ENCODE measurements around the gene HID1. TPM values are rescaled to one million over a fixed set of nuclear protein-coding genes. Genes with fewer than 3 reads are reported as not detected.
A peak's percentile ranks its signal among the peaks of the same experiment; 100 is the strongest.

The HID1 gene
- total and polyA plus RNA-seq, 2 of the 4 experiments (the other 2 are of a cell fraction), result 0.18 to 1.7 TPM

DNA sequence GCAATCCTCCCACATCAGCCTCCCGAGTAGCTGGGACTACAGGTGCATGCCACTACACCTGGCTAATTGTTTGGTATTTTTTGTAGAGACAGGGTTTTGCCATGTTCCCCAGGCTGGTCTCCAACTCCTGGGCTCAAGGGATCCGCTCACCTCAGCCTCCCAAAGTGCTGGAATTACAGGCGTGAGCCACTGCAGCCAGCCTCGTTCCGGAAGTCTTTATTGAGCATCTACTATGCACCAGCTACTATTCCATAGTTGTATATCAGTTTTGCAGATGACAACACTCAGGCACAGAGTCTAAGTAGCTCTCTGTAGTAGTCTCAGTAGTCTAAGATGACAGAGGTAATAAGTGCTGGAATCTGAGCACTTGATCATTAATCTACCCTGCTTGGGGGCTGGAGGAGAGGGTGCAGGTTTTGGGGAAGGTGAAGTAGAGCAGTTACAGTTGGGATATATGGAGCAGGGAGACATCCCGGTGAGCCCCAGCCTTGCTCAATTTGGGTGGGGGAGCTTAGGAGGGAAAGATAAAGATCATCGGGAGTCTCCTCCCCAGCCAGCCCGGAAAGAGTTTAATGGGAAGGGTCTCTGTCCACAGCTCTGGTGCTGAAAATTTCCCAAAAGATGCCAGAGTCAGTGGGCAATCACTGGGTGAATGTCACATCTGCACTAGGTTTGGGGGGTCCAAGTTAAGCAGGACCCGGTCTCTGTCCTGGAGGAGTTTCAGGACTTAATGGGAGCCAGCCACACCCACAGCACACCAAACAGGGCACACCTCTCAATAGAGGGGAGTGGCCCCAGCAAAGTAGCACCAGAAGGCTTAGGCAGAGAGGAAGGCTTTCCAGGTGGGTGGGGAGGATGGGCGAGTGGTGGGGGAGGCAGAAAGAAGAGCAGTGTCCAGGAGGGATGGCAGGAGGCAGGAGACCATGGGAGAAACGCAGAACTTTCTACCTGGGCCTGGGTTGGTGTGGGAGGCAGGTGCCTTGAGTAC is 35.2 kb downstream of the HID1 start:
- DNase-seq (no peak), ATAC-seq (ENCODE audit: low read depth) (peak; percentile 37; the same call in 1 of the 2 replicates)
- Histone ChIP-seq H3K56ac (ENCODE audit: extremely low read depth, insufficient read depth, low read length) (no peak overlapping the region), H3K18ac (ENCODE audit: low read depth, low read length) (no peak overlapping the region), H3K4me1 (ENCODE audit: control insufficient read depth, insufficient read depth, low read length) (no peaks in the 10 kb centered on the region), H4K5ac (ENCODE audit: low read depth, low read length) (no peak overlapping the region), H3K23ac (ENCODE audit: low read depth, low read length) (no peak overlapping the region), H3K79me1 (ENCODE audit: low read depth in 1 of 2, low read length in 2 of 2) (no peaks in the 10 kb centered on the region), H3K9me1 (ENCODE audit: insufficient read depth, low read length) (no peaks in the 10 kb centered on the region), H4K20me1 (ENCODE audit: insufficient read depth, low read length) (no peaks in the 10 kb centered on the region), H2AFZ (replicated peaks; ENCODE audit: low read length, poor library complexity) (no peak overlapping the region), H3K14ac (replicated peaks; ENCODE audit: low read depth, low read length) (no peak overlapping the region), H3K4me2 (ENCODE audit: low read depth, low read length) (no peak overlapping the region), H3K27ac (ENCODE audit: insufficient read depth, low read length) (no peak overlapping the region), H2AK5ac (ENCODE audit: low read depth, low read length) (no peak overlapping the region), H4K8ac (ENCODE audit: low read depth in 2 of 2, low read length in 2 of 2) (no peak overlapping the region), H3K4me3 (ENCODE audit: insufficient read depth, low read depth, low read length) (no peak overlapping the region), H4K91ac (ENCODE audit: insufficient read depth, low read depth, low read length) (no peak overlapping the region), H2BK15ac (ENCODE audit: low read depth, low read length) (no peak overlapping the region), H3K9ac (ENCODE audit: low read depth, low read length) (no peak overlapping the region), H2BK5ac (ENCODE audit: low read depth, low read length, poor library complexity, severe bottlenecking) (no peak overlapping the region), H3K36me3 (ENCODE audit: control insufficient read depth, insufficient read depth, low read length) (no peaks in the 10 kb centered on the region), H3K4ac (ENCODE audit: low read depth, low read length) (no peak overlapping the region), H2AK9ac (replicated peaks; ENCODE audit: low read depth, low read length, poor library complexity) (no peak overlapping the region), H3K9me3 (ENCODE audit: control insufficient read depth, insufficient read depth, low read length) (no peaks in the 10 kb centered on the region), H2BK120ac (ENCODE audit: low read depth, low read length) (no peak overlapping the region), H2BK20ac (ENCODE audit: low read depth, low read length) (no peak overlapping the region), H3K27me3 (ENCODE audit: control insufficient read depth, insufficient read depth, low read length) (peaks cover 74% of the 10 kb centered on the region)
- ChIA-PET CTCF (interaction anchor here (1.5 kb wide), 1 partner anchor 22 kb away, joined by 3 read pairs; no protein-coding TSS in a partner anchor), POLR2A (ENCODE audit: unreplicated experiment) (no interaction called here)
- in situ Hi-C loops (cut with MboI; ENCODE audit: low sequenced_read_pairs), result no loop called here
- intact Hi-C loops (cut with micrococcal nuclease), result no loop called here
- dilution Hi-C loops (cut with HindIII; ENCODE audit: low sequenced_read_pairs, unreplicated experiment), result no loop called here
- WGBS, 2 experiments (ENCODE audit: extremely low coverage in 2 of 2, insufficient read length in 1 of 2), result 0% methylated on average over 1 of the region's 11 CpGs; no CpG with 5 or more reads in 1 of the 2 experiments
- no TSS peak for BruUV-seq (replicated peaks)
- TF ChIP-seq MAZ (IDR thresholded peaks at IDR 0.05; ENCODE audit: borderline replicate concordance, low read depth, low read length) (no peak), NFE2L2 (IDR thresholded peaks at IDR 0.05; ENCODE audit: low read depth, low read length) (no peak), ELK1 (IDR thresholded peaks at IDR 0.05; ENCODE audit: borderline replicate concordance, low read depth, low read length) (no peak), POLR2A (IDR thresholded peaks at IDR 0.05; ENCODE audit: low read depth, low read length) (no peak), SMC3 (IDR thresholded peaks at IDR 0.05; ENCODE audit: low read depth, low read length) (no peak), MAFK (IDR thresholded peaks at IDR 0.05; ENCODE audit: low read depth, low read length) (no peak), RAD21 (IDR thresholded peaks at IDR 0.05; ENCODE audit: low read length) (no peak), BHLHE40 (IDR thresholded peaks at IDR 0.05; ENCODE audit: low read depth, low read length) (no peak), CEBPB (IDR thresholded peaks at IDR 0.05; ENCODE audit: low read depth, low read length) (no peak), MXI1 (IDR thresholded peaks at IDR 0.05; ENCODE audit: borderline replicate concordance, low read depth, low read length) (no peak), RCOR1 (IDR thresholded peaks at IDR 0.05; ENCODE audit: insufficient replicate concordance, low read length) (no peak), CTCF (conservative IDR thresholded peaks at IDR 0.05; ENCODE audit: low read depth, low read length) (no peak), CHD1 (IDR thresholded peaks at IDR 0.05; ENCODE audit: low read depth, low read length) (no peak)
- TF ChIP-seq, protein P1, sequence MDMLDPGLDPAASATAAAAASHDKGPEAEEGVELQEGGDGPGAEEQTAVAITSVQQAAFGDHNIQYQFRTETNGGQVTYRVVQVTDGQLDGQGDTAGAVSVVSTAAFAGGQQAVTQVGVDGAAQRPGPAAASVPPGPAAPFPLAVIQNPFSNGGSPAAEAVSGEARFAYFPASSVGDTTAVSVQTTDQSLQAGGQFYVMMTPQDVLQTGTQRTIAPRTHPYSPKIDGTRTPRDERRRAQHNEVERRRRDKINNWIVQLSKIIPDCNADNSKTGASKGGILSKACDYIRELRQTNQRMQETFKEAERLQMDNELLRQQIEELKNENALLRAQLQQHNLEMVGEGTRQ (IDR thresholded peaks at IDR 0.05; ENCODE audit: low read depth, low read length), result no peak
